Epithelial cell of prostate (primary cell): ENCODE data around the gene GCC2.
"Not testable (repeated sequence)": the region's sequence is repeated elsewhere in the genome, so short reads cannot be mapped to it uniquely, and the experiment has no call there.

ENCODE experiments used
- DNase-seq: peaks from one replicate; pipeline ENCODE4 v3.0.0-alpha.2; 2011; ENCODE audit warnings: low read depth, low spot score
- H3K27ac ChIP-seq: fragments of 450-650 bp; 2 replicates; pipeline ENCODE4 v1.5.1; 2017; ENCODE audit warnings: mild to moderate bottlenecking

The GCC2 gene

GRCh38 chr2:108512431-108512830 lies 63.4 kb downstream of the GCC2 start:
- DNase-seq, H3K27ac ChIP-seq: not testable (repeated sequence)

DNA sequence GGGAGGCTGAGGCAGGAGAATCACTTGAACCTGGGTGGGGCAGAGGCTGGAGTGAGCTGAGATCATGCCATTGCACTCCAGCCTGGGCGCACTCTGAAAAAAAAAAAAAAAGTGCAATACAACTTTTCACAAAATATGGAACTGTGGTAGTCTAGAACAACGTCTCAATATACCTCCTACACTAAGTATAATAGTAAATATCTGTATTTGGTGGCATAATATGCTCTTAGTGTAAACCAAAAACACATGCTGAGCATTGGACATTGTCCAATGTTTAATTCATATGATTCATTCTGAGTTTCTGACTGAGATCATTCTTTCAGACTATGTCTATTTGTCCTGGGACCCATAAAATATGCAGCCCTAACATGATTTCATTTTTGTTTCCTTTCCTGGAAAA lies 65.5 kb downstream of the GCC2 start:
- peak overlapping the region; percentile 42 for H3K27ac ChIP-seq
- DNase-seq = not testable (repeated sequence)

GRCh38 chr2:108524688-108525087 lies 75.7 kb downstream of the GCC2 start:
- not testable (repeated sequence) for DNase-seq, H3K27ac ChIP-seq

- DNase-seq, H3K27ac ChIP-seq: not testable (repeated sequence)
Measured at GRCh38 chr2:108525258-108525657, 76.3 kb downstream of the GCC2 start.

DNA sequence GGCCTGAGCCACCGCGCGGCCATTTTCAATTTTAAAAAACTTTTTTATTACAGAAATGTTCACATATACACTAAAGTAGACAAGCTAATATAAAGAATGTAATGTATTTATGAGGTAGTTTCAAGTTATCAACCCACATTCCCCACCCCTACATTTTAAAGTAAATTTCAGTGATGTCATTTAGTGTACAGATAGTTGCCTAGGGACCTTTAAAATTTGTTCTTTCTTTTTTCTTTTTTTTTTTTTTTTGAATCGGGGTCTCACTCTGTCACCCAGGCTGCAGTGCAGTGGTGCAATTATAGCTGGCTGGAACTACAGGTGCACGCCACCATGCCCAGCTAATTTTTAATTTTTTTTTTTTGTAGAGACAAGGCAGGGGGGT lies 82.7 kb downstream of the GCC2 start:
- H3K27ac ChIP-seq = no peak overlapping the region
- no peak for DNase-seq

DNA sequence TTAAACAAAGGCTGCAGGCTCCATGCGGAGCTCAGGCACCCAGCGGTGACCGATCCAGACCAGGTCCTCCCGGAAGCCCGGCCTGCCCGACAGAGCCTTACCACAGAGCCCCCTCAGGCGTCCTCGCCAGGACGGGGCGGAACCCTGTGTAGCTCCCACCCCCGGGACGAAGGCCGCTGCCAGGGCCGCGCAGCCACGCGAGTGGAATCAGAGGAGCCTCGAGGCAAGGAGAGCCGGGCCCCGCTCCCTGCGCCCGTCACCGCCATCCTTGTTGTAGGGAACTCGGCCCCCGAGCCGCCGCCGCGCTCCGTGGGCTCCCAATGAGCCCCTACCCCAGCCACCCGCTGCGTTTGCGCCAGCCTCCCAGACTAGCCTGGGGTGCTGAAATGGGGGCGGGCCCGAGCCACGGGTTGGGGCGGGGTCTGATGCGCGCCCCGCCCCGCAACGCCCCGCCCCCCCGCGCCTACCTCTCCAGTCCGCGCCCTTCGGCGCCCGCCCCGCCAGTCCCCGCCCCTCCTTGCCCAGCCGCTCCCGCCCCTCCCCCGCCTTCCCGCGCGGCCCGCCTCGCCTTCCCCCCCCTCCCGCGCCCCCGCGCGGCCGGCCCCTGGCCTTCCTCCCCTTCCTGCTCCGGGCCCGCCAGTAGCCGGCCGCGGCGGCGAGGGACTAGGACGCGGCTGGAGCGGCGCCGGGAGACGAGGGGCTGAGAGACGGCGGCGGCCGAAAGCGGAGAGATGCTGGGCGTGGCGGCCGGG lies 85.0 kb downstream of the GCC2 start, which contains the start of gene LIMS1:
LIMS1 (plus strand) TSS at position 639 of the 752 bp plus-strand sequence; CDS start at position 732, 93 bp downstream.
- DNase-seq = no peak
- H3K27ac ChIP-seq = peak within 1 kb of the TSS; percentile 93

GRCh38 chr2:108534584-108535356 lies 85.8 kb downstream of the GCC2 start:
- no peak for DNase-seq
- peak overlapping the region; percentile 93 for H3K27ac ChIP-seq

DNA sequence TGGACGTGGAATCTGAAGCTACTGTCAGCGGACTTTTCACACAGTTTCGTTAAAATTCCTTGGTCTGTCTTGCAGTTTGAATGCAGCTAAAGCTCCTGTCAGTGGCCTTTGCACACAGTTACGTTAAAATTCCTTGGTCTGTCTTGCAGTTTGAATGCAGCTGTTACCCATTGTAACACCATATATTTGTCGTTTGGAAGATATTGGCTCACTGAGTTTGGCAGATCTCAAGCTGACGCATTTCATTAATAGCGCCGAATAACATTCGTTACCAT lies 86.3 kb downstream of the GCC2 start:
- peak overlapping the region; percentile 93 for H3K27ac ChIP-seq

DNA sequence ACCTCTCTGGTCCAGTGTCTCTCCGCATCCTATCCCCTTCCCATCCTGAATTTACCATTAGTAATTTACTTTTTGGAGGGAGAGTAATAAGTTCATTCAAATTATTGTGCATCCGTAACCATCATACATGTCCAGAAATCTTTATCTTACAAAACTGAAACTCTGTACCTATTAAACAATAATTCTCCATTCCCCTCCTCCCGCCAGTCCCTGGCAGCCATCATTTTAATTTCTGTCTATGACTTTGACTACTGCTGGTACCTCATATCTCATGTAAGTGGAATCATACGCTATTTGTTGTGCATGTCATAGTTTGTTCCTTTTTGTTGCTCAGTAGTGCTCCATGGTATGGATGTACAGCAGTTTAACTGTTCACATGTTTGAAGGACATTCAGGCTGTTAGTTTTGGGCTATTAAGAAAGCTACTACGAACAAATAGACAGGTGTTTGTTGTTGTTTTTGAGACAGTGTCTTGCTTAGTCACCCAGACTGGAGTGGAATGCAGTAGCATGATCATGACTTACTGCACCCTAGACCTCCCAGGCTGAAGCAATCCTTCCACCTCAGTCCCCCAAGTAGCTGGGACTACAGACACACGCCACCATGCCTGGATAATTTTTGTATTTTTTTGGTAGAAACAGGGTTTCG lies 87.3 kb downstream of the GCC2 start:
- no peak for DNase-seq
- H3K27ac ChIP-seq = no peak overlapping the region

More for the DNA sequence above, 86.3 kb downstream of the GCC2 start:
- no peak for DNase-seq

DNA sequence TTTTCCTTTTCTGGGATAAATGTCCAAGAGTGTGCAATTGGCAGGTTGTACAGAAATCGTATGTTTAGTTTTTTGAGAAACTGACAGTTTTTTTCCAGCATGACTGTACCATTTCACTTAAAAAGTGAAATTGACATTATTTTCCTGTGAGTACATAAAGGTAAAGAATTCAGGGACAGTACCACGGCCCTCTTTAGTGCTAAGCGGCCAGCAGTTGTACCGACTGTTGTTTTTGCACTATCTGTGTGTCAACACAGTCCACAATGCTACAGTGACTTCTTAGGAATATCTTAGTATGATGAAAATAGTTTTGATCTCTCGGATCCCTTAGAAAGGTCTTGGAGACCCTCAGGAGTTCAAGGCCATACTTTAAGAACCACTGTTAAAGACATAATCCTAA lies 87.9 kb downstream of the GCC2 start:
- DNase-seq = no peak
- H3K27ac ChIP-seq = no peak overlapping the region

DNA sequence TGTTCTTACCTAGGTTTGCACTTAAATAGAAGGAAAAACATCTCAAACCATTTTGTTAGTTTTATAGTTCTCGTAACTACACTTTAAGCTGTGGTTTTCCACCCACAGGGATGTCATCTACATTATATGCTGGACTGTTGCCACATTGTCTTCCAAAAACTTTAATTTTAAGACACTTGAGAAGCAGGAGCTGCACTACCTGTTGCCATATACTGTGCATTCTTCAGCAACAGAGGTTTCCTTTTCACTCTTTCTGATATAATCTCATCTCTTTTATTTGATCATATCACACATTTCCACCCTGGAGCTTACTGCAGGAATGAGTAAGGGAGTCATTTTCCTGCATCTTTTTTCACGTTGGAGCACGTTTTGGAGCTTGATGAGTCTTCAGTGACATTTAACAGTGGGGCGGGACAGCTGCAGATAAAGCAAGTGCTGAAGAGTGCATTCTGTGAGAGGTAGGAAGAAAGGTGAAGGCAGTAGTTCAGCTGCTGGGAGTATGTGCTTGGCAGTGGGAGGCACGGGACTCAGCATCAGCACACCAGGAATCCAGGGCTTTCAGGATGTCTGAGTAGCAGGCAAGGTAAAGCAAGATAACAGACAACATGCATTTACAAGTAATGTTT lies 89.1 kb downstream of the GCC2 start:
- DNase-seq = peak; percentile 40
- H3K27ac ChIP-seq = peak overlapping the region; percentile 17

DNA sequence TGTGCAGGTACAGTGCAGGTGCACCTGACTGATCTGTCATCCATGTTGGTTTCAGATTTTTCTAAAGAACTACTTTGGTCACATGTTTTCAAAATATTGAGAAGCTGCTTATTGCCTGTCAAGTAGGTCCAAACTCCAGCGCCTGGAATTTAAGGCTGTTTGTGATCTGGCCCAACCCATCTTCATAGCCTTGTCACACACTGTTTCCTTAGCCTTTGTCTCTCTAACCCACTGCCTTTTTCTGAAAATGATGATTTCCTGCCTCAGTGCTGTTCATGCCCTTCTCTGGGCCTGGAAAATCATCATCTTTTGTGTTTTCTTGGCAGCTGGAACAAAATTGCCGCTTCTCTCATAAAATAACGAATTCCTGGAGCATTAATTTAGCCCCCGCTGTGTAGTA lies 92.4 kb downstream of the GCC2 start:
- DNase-seq = no peak
- H3K27ac ChIP-seq = no peak overlapping the region

DNA sequence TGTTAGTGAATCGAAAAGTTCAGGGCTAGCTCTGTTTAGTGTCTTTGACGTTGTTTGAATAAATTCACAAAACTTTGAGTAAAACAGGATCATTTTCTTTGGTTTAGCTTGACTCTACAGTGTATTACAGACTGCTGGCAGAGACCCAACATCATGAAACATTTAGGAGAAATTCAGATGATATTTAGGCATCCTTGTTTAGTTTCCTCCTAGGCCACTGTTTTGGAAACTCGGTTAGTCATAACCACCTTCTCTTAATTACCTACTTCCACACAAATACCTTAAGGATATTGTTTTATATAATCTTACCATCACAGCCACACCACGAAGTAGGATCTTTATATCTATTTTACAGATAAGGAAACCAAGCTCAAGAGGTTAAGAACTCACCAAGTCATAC lies 93.1 kb downstream of the GCC2 start:
- H3K27ac ChIP-seq = no peak overlapping the region
- DNase-seq = no peak

GRCh38 chr2:108547606-108548005 lies 98.6 kb downstream of the GCC2 start:
- no peak overlapping the region for H3K27ac ChIP-seq
- no peak for DNase-seq

- no peak for DNase-seq
Measured at GRCh38 chr2:108548208-108549003, 99.4 kb downstream of the GCC2 start.

DNA sequence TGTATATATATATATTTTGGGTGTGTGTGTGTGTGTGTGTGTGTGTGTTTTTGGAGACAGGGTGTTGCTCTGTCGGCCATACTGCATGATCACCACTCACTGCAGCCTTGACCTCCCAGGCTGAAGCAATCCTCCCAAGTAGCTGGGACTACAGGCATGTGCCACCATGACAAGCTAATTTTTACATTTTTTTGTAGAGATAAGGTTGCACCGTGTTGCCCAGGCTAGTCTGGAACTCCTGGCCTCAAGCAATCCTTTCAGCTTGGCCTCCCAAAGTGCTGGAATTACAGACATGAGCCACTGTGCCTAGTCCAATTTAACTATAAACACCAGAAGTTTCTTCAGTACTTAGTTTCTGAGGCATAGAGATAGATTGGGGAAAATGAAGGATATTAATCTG lies 103.6 kb downstream of the GCC2 start:
- no peak for DNase-seq
- no peak overlapping the region for H3K27ac ChIP-seq

More at GRCh38 chr2:108548208-108549003, 99.4 kb downstream of the GCC2 start:
- H3K27ac ChIP-seq = no peak overlapping the region

DNA sequence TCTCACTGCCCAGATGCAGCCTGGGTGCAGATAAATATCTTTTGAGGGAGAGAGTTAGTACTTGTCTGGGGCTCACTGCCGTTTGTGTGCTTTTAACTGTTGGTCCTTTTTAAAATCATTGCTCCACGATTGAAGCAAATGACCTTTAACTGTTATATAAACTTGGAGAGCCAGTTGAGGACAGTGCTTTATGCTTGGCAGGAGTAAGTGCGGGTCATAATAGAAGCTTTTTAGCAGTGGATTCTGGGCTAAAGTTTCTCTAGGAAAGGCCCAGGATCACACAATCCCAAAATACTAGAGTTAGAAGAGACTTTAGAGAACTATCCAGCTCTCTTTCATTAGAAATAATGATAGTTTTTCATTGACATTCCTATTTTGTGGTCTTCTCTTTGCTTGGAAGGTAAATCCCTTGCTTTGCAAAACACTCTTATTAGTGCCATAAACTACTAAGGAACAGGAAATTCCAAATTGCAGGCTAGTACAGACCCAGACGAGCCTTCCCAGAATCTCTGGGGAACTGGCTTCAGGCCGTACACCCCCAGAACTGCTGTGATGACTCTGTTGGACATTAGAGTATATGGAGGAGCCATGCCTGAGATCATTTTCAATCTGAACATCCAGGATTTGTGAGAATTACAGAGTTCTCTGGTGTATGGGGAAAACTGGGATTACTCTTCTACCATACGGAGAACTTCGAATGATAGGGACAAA lies 104.4 kb downstream of the GCC2 start:
- no peak for DNase-seq
- no peak overlapping the region for H3K27ac ChIP-seq

DNA sequence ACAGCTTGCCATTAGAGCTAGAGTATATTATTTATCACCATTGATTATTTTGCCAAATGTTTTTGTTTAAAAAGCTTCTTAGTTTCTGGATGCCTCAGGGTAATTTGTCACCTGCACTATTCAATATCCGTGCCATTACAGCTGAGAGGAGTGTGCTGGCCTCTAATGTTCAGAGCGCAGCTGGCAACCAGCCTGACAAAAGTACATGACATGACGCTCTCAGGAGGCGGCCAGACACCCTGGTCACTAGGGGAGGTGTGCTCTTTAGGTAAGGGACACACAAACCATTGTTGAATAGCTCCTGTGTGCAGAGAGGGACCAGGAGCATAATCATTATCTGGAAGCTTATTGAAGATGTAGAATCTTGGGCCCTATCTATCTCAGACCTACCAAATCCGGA lies 105.5 kb downstream of the GCC2 start:
- no peak for DNase-seq
- H3K27ac ChIP-seq = no peak overlapping the region

GRCh38 chr2:108555572-108555971 lies 106.6 kb downstream of the GCC2 start:
- no peak for DNase-seq
- no peak overlapping the region for H3K27ac ChIP-seq
